ENCODE measurements around the gene FANCC. TPM values are rescaled to one million over a fixed set of nuclear protein-coding genes. Genes with fewer than 3 reads are reported as not detected.

The FANCC gene
- total and polyA plus RNA-seq, 2 of the 8 experiments (the other 6 are each of a cell fraction or from before 2014, with no cell fraction given): 7.8 to 15.2 TPM

GRCh38 chr9:95317893-95318211, 343 bp upstream of the FANCC start (continued):
- TF ChIP-seq, protein P1, sequence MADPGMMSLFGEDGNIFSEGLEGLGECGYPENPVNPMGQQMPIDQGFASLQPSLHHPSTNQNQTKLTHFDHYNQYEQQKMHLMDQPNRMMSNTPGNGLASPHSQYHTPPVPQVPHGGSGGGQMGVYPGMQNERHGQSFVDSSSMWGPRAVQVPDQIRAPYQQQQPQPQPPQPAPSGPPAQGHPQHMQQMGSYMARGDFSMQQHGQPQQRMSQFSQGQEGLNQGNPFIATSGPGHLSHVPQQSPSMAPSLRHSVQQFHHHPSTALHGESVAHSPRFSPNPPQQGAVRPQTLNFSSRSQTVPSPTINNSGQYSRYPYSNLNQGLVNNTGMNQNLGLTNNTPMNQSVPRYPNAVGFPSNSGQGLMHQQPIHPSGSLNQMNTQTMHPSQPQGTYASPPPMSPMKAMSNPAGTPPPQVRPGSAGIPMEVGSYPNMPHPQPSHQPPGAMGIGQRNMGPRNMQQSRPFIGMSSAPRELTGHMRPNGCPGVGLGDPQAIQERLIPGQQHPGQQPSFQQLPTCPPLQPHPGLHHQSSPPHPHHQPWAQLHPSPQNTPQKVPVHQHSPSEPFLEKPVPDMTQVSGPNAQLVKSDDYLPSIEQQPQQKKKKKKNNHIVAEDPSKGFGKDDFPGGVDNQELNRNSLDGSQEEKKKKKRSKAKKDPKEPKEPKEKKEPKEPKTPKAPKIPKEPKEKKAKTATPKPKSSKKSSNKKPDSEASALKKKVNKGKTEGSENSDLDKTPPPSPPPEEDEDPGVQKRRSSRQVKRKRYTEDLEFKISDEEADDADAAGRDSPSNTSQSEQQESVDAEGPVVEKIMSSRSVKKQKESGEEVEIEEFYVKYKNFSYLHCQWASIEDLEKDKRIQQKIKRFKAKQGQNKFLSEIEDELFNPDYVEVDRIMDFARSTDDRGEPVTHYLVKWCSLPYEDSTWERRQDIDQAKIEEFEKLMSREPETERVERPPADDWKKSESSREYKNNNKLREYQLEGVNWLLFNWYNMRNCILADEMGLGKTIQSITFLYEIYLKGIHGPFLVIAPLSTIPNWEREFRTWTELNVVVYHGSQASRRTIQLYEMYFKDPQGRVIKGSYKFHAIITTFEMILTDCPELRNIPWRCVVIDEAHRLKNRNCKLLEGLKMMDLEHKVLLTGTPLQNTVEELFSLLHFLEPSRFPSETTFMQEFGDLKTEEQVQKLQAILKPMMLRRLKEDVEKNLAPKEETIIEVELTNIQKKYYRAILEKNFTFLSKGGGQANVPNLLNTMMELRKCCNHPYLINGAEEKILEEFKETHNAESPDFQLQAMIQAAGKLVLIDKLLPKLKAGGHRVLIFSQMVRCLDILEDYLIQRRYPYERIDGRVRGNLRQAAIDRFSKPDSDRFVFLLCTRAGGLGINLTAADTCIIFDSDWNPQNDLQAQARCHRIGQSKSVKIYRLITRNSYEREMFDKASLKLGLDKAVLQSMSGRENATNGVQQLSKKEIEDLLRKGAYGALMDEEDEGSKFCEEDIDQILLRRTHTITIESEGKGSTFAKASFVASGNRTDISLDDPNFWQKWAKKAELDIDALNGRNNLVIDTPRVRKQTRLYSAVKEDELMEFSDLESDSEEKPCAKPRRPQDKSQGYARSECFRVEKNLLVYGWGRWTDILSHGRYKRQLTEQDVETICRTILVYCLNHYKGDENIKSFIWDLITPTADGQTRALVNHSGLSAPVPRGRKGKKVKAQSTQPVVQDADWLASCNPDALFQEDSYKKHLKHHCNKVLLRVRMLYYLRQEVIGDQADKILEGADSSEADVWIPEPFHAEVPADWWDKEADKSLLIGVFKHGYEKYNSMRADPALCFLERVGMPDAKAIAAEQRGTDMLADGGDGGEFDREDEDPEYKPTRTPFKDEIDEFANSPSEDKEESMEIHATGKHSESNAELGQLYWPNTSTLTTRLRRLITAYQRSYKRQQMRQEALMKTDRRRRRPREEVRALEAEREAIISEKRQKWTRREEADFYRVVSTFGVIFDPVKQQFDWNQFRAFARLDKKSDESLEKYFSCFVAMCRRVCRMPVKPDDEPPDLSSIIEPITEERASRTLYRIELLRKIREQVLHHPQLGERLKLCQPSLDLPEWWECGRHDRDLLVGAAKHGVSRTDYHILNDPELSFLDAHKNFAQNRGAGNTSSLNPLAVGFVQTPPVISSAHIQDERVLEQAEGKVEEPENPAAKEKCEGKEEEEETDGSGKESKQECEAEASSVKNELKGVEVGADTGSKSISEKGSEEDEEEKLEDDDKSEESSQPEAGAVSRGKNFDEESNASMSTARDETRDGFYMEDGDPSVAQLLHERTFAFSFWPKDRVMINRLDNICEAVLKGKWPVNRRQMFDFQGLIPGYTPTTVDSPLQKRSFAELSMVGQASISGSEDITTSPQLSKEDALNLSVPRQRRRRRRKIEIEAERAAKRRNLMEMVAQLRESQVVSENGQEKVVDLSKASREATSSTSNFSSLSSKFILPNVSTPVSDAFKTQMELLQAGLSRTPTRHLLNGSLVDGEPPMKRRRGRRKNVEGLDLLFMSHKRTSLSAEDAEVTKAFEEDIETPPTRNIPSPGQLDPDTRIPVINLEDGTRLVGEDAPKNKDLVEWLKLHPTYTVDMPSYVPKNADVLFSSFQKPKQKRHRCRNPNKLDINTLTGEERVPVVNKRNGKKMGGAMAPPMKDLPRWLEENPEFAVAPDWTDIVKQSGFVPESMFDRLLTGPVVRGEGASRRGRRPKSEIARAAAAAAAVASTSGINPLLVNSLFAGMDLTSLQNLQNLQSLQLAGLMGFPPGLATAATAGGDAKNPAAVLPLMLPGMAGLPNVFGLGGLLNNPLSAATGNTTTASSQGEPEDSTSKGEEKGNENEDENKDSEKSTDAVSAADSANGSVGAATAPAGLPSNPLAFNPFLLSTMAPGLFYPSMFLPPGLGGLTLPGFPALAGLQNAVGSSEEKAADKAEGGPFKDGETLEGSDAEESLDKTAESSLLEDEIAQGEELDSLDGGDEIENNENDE (IDR thresholded peaks at IDR 0.05; ENCODE audit: insufficient replicate concordance, low read length): no peak
- TF ChIP-seq CTBP2 (IDR thresholded peaks at IDR 0.05; ENCODE audit: borderline replicate concordance, insufficient read depth, insufficient read length, low read length): no peak
